Tongue (tissue), 2 donors: ENCODE results near the gene C4orf50. TPM values are rescaled to one million over a fixed set of nuclear protein-coding genes. Genes with fewer than 3 reads are reported as not detected.

ENCODE experiments used
- DNase-seq: peaks from one replicate; pipeline ENCODE4 v3.0.0-alpha.2; 2015
- total RNA-seq: library from RNA; depleted of rRNA; stranded (reverse); fragments of >200 nt; gene quantifications from one replicate; pipeline ENCODE4 v1.2.3, GENCODE V29; 2014

C4orf50 gene
- total RNA-seq, 1 donor from 2014 or later, result 0.10 TPM

DNA sequence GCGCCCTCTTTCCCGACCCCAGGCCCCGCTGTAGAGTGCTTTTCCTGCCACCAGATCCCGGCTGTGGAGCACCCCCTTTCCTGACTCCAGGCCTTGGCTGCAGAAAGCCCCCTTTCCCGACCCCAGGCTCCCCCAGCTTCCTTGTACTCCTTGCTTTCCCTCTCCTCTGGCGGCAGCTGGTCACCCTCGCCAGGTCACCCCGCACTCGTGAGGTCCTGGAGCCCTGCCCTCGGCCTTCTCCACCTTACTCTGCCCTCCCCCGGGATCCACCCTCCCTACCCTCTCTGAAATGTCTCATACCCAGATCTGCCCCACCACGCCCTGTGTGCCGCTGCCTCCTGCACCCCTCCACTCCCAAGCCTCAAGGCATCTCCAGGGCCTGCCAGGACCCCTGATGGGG lies 25.0 kb upstream of the C4orf50 start:
- no peak for DNase-seq

DNA sequence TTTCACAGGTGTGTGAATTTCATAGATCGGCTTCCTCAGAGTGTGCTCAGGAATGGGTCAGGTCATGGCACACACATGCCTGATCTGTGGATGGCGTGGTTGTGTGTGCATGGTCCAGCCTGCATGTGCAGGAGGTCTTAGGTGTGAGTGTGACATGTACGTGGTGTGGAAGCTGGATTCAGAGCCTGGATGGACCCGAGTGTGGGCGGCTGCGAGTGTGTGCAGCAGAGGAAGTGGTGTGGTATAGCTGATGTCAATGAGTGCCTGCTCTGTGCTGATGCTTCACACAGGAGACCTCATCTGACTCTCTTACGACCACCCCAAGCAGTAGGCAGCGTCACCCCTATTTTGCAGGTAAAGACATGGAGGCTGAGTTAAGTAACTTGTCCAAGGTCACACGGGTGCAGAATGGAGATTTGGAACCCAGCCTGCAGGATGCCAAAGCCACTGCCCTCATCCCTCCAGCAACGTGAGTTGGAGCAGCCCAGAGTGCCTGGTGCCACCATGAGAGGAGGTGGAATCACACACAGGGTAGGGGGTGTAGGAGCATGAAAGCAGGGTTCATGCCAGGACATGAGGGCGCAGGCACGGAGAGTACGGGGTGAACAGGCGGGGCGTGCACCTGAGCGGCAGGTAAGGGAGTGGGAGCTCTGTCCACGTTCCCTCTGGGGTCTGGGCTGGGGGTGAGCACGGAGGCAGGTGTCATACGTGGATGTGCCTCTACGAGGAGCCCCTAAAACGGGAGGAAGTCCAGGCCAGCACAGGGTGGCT lies 24.2 kb upstream of the C4orf50 start:
- no peak for DNase-seq

DNA sequence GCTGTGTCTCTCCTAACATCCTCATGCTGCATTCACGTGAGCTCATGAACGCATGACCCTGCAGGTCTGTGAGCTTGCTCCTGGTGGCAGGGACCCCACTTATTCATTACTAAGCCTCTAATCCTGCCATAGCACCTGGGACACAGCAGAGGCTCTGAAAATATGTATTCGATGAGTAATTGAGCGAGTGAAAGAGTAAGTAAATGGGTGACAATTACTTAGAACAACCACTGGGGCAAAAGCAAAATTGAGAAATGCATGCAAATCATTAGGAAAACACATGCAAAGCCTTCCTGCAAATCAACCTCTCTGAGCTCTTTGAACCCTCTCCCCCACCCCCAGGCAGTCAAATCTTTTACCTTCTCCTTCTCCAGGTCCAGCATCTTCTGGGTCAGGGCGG lies 23.6 kb upstream of the C4orf50 start:
- no peak for DNase-seq

DNA sequence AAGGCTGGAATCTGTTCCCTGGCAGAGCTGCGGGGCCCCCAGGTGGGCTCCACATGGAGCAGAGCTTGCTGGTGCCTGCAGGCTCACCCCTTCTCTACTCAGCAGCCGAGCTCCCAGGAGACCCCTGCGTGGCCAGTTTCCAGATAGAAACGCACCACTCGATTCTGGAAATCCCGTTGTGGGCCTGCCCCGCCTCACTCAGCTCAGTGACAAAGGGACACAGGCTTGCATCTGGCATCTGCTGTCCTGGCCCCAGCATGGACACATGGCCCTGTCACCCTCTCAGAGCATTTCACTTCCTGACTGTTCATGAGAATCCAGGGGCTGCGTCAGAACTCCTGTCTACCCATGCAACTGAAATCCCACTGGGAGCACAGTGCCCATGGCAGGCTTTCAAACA lies 20.5 kb upstream of the C4orf50 start:
- DNase-seq, result no peak

DNA sequence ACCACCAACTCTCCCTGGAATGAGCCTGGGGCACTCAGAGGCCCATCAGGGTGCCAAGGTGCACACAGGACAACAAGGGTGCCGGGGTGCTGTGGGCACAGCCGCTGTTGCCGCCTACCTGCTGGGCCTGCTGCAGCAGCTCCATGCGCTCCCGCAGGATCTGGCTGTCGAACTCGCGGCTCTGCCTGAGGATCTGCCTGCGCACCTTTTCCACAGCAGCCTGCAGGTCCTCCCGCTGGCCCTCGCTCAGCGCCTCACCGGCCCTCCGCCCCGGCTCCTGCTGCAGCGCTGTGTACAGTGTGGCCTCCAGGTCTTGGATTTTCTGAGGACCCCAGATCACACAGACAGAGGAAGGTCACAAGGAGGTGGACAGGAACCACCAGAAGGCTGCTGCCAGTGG lies 17.6 kb upstream of the C4orf50 start:
- DNase-seq, result no peak

DNA sequence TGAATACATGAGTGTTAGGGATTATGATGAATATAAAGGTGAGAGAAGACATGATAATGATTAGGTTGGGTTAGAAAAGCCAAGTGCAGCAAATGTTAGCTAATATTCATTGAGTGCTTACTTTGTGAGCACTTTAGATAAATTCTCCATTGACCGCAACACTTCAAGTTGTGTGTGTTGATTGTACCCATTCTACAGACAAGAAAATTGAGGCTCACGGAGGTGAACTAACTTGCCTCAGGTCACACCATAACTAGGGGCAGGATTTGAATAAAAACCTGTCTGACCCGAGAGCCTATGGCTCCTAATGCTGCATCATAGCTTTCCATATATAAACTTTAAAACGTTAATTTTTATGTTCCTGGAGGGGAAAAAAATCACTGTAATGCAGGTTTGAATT lies 15.2 kb upstream of the C4orf50 start:
- DNase-seq, result no peak

DNA sequence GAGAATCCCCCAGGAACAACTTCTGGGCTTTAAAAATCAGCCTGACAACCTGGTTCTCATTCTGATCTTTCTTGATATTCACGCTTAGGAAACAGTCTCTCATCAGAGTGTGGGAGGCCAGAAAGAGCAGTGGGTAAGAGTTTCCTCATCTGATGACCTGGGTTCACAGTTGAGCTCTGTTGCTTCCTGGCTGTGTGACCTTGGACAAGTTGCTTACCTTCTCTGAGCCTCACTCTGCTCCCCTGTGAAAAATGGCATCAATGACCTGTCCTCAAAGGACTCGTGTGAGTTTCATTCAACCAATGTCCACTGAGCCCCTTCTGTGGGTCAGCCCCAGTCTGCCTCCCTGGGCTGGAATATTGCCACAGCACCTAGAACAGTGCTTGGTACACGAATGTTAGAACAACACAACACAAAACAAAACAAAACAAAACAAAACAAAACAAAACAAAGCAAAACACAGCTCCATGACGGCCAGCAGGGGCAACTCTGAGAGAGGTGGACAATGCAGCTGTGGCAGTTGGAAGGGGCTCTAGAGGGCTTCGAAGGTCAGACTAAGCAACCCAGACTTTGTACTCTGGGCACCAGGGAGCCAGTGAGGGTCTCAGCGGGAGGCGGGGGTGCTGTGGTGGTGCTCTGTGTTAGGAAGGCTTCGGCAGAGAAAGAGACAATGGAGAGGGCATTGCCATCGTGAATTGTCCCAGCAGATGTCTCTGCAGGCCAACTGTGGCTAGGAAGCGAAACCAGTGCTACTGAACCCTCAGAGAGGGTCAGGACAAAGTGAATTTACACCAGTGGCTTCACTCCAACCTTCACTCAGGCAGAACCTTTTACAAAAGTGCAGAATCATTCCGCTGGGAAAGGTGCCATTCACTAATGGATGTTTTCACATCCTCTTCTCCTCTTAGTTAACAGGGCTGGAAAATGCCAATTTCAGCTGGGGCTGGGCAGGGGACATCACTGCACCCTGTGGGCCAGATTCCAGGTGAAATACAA lies 14.3 kb upstream of the C4orf50 start:
- DNase-seq, result peak; percentile 19

DNA sequence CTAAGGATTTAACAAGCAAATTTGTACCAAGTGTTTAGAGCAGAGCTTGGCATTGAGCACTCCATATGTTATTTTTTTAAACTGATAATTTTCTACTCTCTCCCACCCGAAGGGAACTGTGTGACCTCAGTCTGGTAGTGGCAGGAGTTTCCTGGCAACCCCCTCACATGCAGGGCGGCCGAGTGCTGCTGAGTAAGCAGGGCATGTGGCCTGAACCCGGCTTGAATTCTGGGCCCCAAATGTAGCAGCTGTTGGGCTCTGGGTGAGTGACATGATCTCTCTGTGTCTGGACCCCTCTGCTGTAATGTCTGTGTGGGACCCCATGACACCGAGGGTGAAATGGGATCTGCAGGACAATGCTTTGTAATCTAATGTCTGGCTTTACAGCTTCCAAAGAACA lies 13.6 kb upstream of the C4orf50 start:
- DNase-seq, result peak; percentile 64

DNA sequence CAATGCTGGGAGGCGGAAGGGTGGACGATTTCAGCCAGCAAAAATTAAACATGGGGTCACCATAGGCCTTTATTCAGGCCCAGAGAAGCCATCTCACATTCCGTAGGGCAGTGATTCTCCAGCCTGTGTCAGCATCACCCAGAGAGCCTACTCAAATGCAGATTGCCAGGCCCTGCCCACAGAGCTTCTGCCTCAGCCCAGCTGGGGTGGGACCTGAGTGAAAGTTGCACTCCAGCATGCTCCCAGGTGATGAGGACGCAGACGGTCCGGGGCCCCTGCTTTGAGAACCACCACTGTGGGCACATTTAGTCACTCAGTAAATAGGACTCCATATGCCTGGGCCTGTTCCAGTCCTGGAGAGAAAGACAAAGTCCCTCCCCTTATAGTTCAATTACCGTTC lies 12.4 kb upstream of the C4orf50 start:
- DNase-seq, result no peak

DNA sequence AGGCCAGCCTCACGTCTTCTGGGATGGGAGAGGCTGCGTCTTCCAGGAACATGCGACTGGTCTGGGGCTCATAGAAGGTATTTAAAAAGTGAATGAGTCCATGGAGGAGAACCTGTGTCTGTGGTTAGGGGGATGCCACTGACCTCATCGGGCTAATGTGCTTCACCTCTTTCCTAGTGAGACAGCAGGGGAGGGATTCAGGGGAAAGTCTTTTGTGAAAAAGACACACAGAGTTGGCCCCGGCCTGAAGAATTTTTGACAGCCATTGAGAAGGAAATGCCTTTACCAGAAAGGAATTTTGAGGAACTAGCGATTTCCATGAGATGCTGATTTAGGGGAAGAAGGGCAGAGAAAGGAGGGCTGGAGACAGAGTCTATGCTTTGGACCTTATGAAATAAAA lies 11.0 kb upstream of the C4orf50 start:
- DNase-seq, result no peak

DNA sequence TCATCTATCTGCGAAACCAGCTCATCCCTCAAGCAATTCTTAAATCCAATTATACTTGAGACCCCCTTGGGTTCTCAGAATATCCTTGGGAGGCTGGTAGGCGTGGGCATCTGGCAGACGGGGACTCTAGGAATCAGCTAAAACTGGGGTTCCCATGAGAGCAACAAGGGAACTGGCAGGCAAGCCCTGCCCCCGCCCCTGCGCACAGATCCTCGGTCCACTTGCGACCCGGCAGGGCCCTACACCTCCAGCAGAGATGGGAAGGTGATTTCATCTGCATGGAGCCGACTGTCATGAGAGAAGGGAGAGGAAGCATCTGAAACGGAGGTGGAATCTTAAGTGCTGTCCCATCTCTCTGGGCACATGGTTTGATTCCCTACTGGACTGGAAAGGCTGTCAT lies 9.9 kb upstream of the C4orf50 start:
- DNase-seq, result no peak

DNA sequence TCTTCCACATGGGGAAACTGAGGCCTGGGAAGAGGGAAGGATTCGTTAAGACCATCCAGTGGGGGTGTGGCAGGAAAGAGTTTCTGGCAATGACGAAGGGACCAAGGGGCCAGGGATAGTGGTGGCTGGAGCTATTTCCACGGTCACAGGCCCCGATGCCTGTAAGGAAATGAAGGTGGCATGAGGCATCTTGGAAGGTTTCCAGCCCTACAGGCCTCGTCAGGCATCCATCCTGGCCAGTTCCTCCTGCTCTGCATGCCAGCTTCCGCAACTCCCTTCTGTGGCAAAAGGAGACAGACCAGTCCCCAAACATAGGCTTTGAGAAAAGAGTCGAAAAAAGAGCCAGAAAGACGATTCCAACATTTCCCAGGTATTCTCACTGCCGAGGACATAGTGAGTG lies 9.2 kb upstream of the C4orf50 start:
- DNase-seq, result no peak

DNA sequence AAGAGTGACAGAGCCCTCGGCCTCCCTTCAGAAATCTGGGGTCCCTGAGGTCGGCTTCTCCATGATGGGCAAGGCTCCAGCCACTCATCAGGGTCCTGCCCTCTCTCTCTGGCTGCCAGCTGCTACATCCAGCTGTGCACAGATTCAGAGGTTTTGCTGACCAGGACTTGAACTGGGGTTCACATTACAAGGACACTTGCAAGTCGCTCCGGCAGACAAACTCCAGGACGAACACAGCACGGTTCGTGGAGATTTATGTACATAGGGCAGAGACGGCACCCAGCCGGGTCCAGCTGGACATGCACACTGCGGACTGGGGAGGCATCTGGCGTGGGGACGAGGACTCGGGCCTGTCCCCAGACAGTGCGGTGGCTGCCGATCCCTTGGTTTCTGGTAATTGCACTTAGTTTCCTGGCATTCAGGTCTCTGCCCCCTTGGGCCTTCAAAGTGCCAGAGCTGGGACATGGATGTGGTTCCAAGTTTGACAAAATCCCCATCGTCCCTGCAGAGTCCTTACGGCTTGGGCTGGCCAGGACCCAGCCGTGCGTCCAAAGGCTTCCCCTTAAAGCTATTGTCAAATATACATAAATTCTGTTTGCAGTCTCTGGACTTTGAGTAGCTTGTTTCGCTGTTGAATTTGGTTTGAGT lies 6.2 kb upstream of the C4orf50 start:
- DNase-seq, result peak; percentile 58

DNA sequence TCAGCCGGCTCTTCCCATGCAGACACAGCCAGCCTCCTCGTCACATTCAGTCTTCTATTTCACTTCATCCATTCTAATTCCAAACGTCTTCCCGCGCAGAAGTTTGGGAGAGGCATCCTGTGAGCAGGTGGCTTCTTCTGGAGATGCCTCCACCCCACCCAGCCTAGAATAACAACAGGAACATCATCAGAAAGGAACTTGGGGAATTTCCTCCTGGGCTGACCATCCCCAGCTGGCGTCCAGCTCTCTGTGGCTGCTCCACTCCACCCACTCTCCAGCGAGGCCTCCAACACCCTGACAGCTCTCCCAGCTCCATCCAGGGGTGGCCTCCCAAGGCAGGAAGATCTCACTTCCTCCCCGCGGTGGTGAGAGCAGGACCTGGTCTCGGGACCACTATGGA lies 5.5 kb upstream of the C4orf50 start:
- DNase-seq, result no peak

DNA sequence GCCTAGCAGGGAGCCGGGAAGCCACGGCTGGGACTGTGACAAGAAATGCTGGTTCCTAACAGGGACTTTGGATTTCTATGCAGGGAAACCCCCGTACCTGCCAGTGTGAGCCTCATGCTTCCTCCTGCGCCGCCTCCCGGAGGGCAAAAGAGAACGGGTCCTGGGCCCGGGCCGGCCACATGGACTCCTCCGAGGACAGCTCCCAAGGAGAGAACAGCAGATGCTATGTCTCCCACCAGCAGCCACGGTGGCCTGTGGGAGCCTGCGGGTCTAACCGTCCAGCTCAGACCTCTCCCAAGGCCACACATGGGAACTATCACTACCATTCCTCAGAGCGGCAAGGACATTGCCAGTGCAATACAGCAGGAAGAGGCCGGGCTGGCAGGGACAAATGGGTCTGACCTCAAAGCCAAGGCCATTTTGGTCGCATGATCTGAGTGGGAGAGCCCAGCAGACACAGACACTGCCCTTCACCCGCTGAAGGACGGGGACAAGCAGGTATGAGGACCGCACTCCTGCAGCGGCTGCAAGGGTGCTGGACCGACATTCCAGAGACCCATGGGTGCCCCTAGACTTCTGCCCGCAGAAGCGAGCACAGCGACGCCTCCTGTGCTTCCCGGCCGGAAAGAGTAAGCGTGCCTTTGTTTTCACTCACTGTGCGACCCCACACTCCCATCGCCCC lies 4.5 kb upstream of the C4orf50 start:
- no peak for DNase-seq

DNA sequence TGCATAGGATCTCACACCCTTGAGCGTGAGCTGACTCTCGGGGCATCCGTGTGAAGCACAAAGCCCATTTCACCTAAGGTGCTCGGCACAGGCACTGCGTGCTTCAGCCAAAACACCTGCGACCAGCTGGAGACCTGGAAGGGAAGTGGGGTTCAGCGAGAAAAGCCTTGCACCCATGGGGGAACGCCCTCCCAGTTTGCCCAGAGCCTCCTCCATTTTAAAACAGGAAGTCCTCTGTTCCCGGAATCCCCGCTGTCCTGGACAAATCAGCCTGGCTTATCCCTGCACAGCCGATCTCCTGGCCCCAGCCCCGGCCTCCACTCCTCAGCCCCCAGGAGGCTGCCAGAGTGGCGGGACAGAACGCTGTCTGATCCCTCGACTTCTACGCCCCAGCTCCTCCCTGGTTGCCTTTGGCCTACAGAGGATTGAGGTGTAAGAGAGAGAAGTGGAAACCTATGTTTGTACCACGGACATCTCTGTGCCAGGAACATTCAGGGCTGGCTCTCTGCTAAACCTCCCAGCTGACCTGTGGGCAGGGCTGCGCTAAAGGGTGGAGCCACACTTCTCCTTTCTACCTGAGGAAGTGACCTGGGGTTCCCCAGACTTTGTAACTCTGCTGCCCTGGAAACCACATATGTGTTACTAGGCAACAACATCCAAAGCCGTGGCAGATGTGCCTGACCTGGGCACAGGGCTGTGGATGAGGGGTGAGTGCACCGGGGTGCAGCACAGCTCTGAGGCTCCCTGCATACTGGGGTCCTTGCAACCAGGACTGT lies 3.8 kb upstream of the C4orf50 start:
- DNase-seq, result no peak

DNA sequence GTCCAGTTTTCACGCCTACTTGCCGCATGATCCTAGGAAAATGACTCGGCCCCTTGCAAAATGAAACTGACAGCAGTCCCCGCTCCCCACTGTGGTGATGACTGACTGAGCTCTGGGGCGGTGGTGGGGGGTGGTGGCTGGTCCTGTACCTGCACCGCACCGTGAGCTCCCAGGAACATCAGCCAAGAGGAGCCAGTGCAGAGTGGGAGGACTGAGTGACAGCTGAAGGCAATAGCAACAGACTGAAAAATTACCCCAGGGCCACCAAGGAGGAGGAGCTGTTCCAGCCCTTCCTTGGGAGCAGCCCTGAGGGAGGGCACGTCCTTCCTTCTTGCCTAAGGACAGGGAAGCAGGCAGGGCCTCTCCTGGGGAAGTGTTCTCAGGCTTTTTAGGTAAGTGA lies 2.4 kb upstream of the C4orf50 start:
- DNase-seq, result no peak

DNA sequence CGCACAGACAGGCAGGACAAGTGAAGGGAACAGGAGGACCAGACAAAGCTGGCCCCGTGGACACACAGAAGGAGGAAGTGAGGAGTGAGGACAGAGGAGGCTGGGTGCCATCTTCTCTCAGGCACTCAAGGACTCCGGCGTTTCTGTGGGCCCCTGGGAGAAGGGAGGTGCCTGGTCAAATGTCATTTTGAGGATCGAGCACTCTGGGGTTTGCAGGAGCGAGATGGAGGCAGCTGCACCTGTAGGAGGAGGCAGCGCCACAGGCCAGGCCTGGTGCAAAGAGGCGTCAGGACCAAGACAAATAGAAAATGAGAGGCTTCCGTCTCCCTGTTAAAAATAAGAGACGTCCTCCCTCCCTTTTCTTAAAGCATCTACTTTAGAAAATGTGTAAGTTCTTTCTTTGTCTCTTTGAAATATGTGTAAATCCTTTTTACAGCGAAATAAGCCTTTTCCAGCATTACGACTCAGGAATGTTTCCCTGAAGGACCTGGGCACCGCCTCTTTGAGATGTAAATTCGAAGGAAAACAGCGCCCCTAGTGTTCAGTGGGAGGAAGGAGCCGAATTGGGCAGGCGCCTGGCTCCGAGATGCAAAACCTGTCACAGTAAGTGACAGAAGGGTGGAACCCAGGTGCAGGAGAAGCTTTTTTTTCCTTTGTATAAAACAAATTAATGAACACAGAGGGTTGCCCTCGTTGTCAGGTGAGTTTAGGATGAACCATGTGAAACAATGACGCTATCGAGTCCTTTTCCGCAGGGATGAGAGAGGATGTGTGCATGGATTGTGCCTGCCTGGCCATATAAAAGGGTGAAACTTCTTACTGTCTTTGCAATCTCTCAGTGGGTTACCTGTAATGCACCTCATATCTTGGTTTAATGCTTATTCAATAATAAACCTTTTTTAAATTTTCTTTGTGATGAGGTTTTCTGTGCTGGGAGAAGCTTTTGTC lies 1.4 kb upstream of the C4orf50 start:
- DNase-seq, result peak; percentile 77

DNA sequence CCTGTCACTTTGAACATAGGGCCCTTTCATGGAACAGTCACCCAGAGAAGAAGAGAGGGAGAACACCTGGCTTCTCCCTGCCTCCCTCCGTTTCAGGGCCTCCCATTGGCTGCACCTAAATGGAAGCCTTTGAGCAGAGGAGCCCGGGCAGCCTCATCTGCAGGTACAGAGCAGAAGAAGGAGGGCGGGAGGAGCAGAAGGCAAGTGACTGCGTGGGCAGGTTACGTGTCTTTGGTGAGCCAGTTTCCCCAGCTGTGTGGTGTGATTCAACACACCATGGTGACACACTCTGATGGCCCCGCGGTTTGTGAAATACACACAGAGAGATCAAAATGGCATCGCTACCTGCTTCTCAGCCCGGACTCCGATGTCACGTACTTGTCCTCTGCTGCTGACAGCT lies 431 bp downstream of the C4orf50 start:
- DNase-seq, result no peak

DNA sequence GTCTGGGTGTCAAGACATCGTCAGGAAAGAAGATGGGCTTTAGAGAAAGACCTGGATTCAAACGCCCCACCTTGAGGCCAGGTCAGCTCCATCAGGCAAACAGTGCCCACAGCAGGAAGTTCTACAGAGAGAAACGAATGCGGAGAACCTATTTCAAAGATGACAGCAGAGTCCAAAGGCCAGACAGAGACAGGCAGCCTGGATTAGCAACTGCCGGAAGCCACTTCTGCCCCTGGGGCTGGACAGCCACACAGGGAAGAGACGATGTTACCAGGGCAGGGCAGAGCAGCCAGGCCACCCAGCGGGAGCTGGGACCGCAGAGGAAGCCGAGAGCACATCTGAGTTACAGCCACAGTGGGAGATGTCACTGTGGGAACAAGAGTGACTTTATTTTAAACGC lies 1.2 kb downstream of the C4orf50 start:
- no peak for DNase-seq
